DOHH2 (cell line): Measurements from ENCODE around the gene DSCAML1.

Source experiments
- H3F3A ChIP-seq: fragments of 200-600 bp; sonication (generic), shearing (Covaris generic); 2 replicates; pipeline ENCODE4 v1.6.0; 2016; ENCODE audit warnings: antibody characterized with exemption, mild to moderate bottlenecking; ENCODE audit not compliant: control insufficient read depth, insufficient read depth
- H3K27ac ChIP-seq: fragments of 200-600 bp; sonication (generic); 2 replicates; pipeline ENCODE4 v1.5.1; 2014; ENCODE audit warnings: low read depth, mild to moderate bottlenecking, low read length, moderate library complexity
- H3K27me3 ChIP-seq: fragments of 200-600 bp; sonication (generic); 2 replicates; pipeline ENCODE4 v1.6.1; 2014; ENCODE audit warnings: mild to moderate bottlenecking, low read length, mixed read lengths; ENCODE audit not compliant: control insufficient read depth
- H3K36me3 ChIP-seq: fragments of 200-600 bp; sonication (generic); 2 replicates; pipeline ENCODE4 v1.6.1; 2014; ENCODE audit warnings: mild to moderate bottlenecking, low read length, moderate library complexity, mixed read lengths; ENCODE audit not compliant: control insufficient read depth
- H3K4me1 ChIP-seq: fragments of 200-600 bp; sonication (generic); 2 replicates; pipeline ENCODE4 v1.6.1; 2014; ENCODE audit warnings: mild to moderate bottlenecking, low read length, mixed read lengths; ENCODE audit not compliant: control insufficient read depth
- H3K4me2 ChIP-seq: fragments of 200-600 bp; sonication (generic); 2 replicates; pipeline ENCODE4 v1.6.0; 2014; ENCODE audit warnings: mild to moderate bottlenecking, low read length, moderate library complexity
- H3K4me3 ChIP-seq: fragments of 200-600 bp; sonication (generic); 2 replicates; pipeline ENCODE4 v1.5.1; 2014; ENCODE audit warnings: mild to moderate bottlenecking, low read length, mixed read lengths
- H3K79me2 ChIP-seq: fragments of 200-600 bp; sonication (generic); 2 replicates; pipeline ENCODE4 v1.6.1; 2014; ENCODE audit warnings: mild to moderate bottlenecking, low read length, mixed read lengths; ENCODE audit not compliant: control insufficient read depth
- H3K9me2 ChIP-seq: fragments of 200-600 bp; sonication (generic); replicated peaks from 2 replicates; pipeline ENCODE4 v1.6.1; 2014; ENCODE audit warnings: mild to moderate bottlenecking, low read length, mixed read lengths; ENCODE audit not compliant: control insufficient read depth
- H3K9me3 ChIP-seq: fragments of 200-600 bp; sonication (generic); 2 replicates; pipeline ENCODE4 v1.6.1; 2014; ENCODE audit warnings: antibody characterized with exemption, low read length, mixed read lengths; ENCODE audit not compliant: control insufficient read depth, insufficient read depth
- H4K20me1 ChIP-seq: fragments of 200-600 bp; sonication (generic); 2 replicates; pipeline ENCODE4 v1.6.0; 2014; ENCODE audit warnings: low read depth, mild to moderate bottlenecking, antibody characterized with exemption, low read length, moderate library complexity; ENCODE audit not compliant: control insufficient read depth, insufficient read depth
- EZH2phosphoT487 ChIP-seq: fragments of 200-600 bp; sonication (generic); IDR thresholded peaks from 2 replicates; pipeline ENCODE4 v1.6.1; 2017; ENCODE audit warnings: borderline replicate concordance, mild to moderate bottlenecking, antibody characterized with exemption, low read length, moderate library complexity, mixed read lengths
- TF ChIP-seq, protein P1 (sequence below): fragments of 200-600 bp; sonication (generic); IDR thresholded peaks from one replicate; pipeline ENCODE4 v1.5.1; 2014; ENCODE audit warnings: antibody characterized with exemption, mild to moderate bottlenecking, low read depth, low read length; ENCODE audit not compliant: poor library complexity, severe bottlenecking

DSCAML1 gene

DNA sequence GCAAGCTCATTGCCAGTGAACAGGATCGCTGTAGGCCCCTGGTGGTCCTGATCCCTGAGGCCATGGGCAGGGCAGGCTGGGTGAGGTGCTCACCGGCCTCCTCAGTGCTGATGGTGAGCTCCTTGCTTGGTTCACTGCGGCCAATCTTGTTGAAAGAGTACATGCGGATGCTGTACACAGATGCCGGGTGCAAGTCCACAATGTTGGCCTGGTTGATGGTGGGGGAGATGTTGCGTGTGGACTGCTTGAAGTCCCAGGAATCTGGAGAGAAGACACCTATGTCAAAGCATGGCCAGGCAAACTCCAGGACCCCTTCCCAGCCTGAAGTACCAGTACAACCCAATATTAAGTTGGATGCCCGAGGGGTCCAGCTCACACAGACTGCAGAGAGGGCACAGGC, 325.2 kb downstream of the DSCAML1 start:
- H3K27me3 ChIP-seq, result no peaks in the 10 kb centered on the region
- no peaks in the 10 kb centered on the region for H3K9me2 ChIP-seq
- no peaks in the 10 kb centered on the region for H3K36me3 ChIP-seq
- H3K4me2 ChIP-seq, result no peak overlapping the region
- no peaks in the 10 kb centered on the region for H4K20me1 ChIP-seq
- no peak overlapping the region for H3K27ac ChIP-seq
- TF ChIP-seq, protein P1, sequence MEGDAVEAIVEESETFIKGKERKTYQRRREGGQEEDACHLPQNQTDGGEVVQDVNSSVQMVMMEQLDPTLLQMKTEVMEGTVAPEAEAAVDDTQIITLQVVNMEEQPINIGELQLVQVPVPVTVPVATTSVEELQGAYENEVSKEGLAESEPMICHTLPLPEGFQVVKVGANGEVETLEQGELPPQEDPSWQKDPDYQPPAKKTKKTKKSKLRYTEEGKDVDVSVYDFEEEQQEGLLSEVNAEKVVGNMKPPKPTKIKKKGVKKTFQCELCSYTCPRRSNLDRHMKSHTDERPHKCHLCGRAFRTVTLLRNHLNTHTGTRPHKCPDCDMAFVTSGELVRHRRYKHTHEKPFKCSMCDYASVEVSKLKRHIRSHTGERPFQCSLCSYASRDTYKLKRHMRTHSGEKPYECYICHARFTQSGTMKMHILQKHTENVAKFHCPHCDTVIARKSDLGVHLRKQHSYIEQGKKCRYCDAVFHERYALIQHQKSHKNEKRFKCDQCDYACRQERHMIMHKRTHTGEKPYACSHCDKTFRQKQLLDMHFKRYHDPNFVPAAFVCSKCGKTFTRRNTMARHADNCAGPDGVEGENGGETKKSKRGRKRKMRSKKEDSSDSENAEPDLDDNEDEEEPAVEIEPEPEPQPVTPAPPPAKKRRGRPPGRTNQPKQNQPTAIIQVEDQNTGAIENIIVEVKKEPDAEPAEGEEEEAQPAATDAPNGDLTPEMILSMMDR, result no peak
- TF ChIP-seq EZH2phosphoT487, result no peak
- no peaks in the 10 kb centered on the region for H3K79me2 ChIP-seq
- H3K4me1 ChIP-seq, result no peaks in the 10 kb centered on the region
- no peak overlapping the region for H3K4me3 ChIP-seq
- H3K9me3 ChIP-seq, result no peaks in the 10 kb centered on the region
- H3F3A ChIP-seq, result no peaks in the 10 kb centered on the region

DNA sequence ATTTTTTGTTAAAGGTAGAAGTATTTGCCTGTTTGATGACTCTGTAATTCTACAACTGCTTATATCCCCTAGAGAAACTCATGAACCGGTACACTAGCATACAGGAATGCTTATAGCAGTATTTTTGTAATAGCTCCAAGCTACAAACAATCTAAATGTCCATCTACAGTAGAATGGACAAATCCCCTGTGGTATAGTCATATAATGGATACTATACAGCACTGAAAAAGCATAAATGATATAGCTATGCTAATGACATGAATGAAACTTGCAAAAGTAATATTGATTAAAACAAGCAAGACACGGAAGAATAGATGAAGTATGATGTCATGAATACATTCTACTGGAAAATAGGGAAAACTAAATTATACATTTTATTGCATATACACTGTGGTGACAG, 326.4 kb downstream of the DSCAML1 start:
- no peaks in the 10 kb centered on the region for H4K20me1 ChIP-seq
- no peaks in the 10 kb centered on the region for H3K9me2 ChIP-seq
- H3K79me2 ChIP-seq, result no peaks in the 10 kb centered on the region
- H3K9me3 ChIP-seq, result no peaks in the 10 kb centered on the region
- no peak overlapping the region for H3K4me2 ChIP-seq
- no peak overlapping the region for H3K27ac ChIP-seq
- no peaks in the 10 kb centered on the region for H3K36me3 ChIP-seq
- no peaks in the 10 kb centered on the region for H3K4me1 ChIP-seq
- H3K4me3 ChIP-seq, result no peak overlapping the region
- TF ChIP-seq, protein P1, result no peak
- no peak for TF ChIP-seq EZH2phosphoT487
- no peaks in the 10 kb centered on the region for H3K27me3 ChIP-seq
- H3F3A ChIP-seq, result no peaks in the 10 kb centered on the region

DNA sequence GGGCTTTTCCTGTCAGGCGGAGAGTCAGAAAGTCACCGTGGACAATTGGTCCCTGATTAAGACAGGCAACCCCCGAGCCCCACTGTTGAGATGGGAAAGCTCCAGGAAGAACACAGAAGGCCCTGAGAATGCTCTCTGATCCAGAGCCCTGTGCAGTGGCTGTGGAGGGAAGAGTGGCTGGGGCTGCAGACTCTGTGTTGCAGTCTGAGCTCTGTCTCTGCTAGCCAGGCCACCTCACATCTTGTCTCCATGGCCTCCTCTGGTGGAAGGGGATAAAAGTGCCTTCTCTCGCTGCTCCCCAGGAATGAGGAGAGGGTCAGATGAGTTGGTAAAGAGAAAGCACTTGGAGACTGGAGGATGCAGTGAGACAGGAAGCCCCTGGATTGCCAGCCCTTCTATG, 328.1 kb downstream of the DSCAML1 start:
- no peaks in the 10 kb centered on the region for H4K20me1 ChIP-seq
- no peaks in the 10 kb centered on the region for H3K79me2 ChIP-seq
- H3K4me3 ChIP-seq, result no peak overlapping the region
- H3K27ac ChIP-seq, result no peak overlapping the region
- no peaks in the 10 kb centered on the region for H3K27me3 ChIP-seq
- H3K36me3 ChIP-seq, result no peaks in the 10 kb centered on the region
- TF ChIP-seq EZH2phosphoT487, result no peak
- TF ChIP-seq, protein P1, result no peak
- no peaks in the 10 kb centered on the region for H3K9me3 ChIP-seq
- H3K4me2 ChIP-seq, result no peak overlapping the region
- H3F3A ChIP-seq, result no peaks in the 10 kb centered on the region
- H3K9me2 ChIP-seq, result no peaks in the 10 kb centered on the region
- H3K4me1 ChIP-seq, result no peaks in the 10 kb centered on the region

DNA sequence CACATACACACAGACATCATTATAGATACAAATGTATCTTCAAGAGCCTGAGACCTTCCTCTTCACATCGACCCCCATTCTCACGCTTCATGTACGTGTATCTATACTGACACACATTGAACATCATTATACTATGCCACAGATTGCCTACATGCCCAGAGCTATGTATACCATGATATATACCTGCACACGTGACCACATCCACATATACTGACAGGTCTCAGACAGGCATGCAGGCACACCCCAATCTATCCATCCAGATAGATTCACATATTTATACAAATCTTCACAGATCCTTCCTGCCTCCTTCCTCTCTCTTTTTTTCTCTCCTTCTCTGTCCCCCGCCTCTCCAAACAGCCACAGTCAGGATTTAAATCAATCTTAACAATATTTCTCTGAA, 329.2 kb downstream of the DSCAML1 start:
- no peaks in the 10 kb centered on the region for H3F3A ChIP-seq
- H4K20me1 ChIP-seq, result no peaks in the 10 kb centered on the region
- H3K79me2 ChIP-seq, result no peaks in the 10 kb centered on the region
- H3K36me3 ChIP-seq, result no peaks in the 10 kb centered on the region
- H3K4me1 ChIP-seq, result no peaks in the 10 kb centered on the region
- H3K27ac ChIP-seq, result no peak overlapping the region
- H3K27me3 ChIP-seq, result no peaks in the 10 kb centered on the region
- H3K9me3 ChIP-seq, result no peaks in the 10 kb centered on the region
- H3K9me2 ChIP-seq, result no peaks in the 10 kb centered on the region
- no peak overlapping the region for H3K4me3 ChIP-seq
- H3K4me2 ChIP-seq, result no peak overlapping the region
- TF ChIP-seq, protein P1, result no peak
- no peak for TF ChIP-seq EZH2phosphoT487
